WI38 (cell line): ENCODE measurements around the gene ASAH2.
"Not testable (repeated sequence)": the region's sequence is repeated elsewhere in the genome, so short reads cannot be mapped to it uniquely, and the experiment has no call there.

Experiments used
- H3K4me3 ChIP-seq: 2 replicates; pipeline ENCODE4 v1.5.1; 2011; ENCODE audit warnings: low read depth, mild to moderate bottlenecking, control low read depth, low read length
- TF ChIP-seq, protein P1 (sequence below): IDR thresholded peaks from 2 replicates; pipeline ENCODE4 v1.5.1; 2012; ENCODE audit warnings: low read depth, mild to moderate bottlenecking, control low read depth, low read length

The ASAH2 gene

GRCh38 chr10:50250096-50250854, 1.0 kb downstream of the ASAH2 start:
- TF ChIP-seq, protein P1, sequence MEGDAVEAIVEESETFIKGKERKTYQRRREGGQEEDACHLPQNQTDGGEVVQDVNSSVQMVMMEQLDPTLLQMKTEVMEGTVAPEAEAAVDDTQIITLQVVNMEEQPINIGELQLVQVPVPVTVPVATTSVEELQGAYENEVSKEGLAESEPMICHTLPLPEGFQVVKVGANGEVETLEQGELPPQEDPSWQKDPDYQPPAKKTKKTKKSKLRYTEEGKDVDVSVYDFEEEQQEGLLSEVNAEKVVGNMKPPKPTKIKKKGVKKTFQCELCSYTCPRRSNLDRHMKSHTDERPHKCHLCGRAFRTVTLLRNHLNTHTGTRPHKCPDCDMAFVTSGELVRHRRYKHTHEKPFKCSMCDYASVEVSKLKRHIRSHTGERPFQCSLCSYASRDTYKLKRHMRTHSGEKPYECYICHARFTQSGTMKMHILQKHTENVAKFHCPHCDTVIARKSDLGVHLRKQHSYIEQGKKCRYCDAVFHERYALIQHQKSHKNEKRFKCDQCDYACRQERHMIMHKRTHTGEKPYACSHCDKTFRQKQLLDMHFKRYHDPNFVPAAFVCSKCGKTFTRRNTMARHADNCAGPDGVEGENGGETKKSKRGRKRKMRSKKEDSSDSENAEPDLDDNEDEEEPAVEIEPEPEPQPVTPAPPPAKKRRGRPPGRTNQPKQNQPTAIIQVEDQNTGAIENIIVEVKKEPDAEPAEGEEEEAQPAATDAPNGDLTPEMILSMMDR, result no peak
- H3K4me3 ChIP-seq, result no peak overlapping the region

- no peak overlapping the region for H3K4me3 ChIP-seq
- TF ChIP-seq, protein P1, result no peak
These were observed 2.7 kb downstream of the ASAH2 start for GRCh38 chr10:50248598-50248997.

- no peak overlapping the region for H3K4me3 ChIP-seq
- TF ChIP-seq, protein P1, result no peak
These were observed 3.3 kb downstream of the ASAH2 start for GRCh38 chr10:50248062-50248461.

DNA sequence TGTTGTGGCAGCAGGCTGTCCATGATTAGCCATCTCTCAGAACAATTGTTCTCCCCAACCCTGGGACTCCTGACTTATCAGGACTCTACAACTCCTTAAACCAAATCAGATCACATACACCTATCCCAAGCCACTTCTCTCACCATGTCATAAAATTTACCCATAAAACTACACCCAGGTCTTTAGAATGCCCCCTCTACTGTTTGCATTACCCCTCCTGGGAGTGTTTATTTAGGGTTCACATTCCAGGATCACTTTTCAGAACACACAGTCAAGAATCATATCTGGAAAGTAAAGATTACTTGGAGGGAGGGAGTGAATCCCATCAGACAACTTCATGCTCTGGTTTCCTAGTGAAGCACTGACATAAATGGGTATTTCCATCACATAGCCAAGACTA, 7.1 kb downstream of the ASAH2 start:
- no peak overlapping the region for H3K4me3 ChIP-seq
- TF ChIP-seq, protein P1, result no peak

DNA sequence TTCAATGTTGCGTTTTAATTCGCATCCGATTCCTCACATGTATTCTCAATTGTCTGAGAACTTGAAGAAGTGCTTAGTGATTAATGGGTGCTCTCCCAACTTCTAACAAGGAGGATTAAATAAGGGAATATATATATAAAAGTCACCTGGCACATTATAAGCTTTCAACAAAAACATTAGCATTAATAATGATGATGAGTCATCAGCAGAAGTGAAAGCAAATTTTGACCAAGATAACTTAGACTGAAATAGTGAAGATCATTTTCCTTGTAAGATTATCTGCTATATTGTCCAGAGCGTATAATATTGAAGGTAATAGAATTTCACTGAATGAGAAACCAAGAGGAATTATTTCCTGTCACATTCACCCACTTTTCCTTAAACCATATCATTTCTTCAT, 8.5 kb downstream of the ASAH2 start:
- H3K4me3 ChIP-seq, result no peak overlapping the region
- TF ChIP-seq, protein P1, result no peak

DNA sequence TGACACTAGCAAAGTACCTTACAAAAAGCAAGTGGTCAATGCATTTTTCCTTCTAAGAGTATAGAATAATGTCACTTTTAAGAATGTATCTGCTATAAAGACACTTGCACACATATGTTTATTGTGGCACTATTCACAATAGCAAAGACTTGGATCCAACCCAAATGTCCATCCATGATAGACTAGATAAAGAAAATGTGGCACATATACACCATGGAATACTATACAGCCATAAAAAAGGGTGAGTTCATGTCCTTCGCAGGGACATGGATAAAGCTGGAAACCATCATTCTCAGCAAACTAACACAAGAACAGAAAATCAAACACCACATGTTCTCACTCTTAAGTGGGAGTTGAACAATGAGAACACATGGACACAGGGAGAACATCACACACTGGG, 9.8 kb downstream of the ASAH2 start:
- H3K4me3 ChIP-seq, result not testable (repeated sequence)

DNA sequence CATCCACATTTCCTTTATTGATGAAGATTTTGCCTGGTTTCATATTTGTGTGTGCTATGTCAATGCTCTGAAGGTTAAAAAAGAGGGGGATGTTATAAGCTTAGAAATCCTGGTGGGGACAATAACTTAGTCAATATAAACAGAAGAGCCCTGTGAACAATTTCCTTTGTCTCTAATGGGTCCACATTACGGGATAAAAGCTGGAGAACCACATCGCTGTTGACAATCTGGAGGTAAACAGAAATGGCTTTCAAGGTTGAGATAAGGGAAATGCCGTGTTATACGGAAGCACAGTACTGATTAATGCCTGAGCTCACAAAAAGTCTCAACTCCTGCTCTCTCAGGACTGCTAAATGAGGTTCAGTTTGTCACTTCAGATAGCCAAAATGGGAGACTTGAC, 16.8 kb downstream of the ASAH2 start:
- H3K4me3 ChIP-seq, result no peak overlapping the region
- TF ChIP-seq, protein P1, result no peak

DNA sequence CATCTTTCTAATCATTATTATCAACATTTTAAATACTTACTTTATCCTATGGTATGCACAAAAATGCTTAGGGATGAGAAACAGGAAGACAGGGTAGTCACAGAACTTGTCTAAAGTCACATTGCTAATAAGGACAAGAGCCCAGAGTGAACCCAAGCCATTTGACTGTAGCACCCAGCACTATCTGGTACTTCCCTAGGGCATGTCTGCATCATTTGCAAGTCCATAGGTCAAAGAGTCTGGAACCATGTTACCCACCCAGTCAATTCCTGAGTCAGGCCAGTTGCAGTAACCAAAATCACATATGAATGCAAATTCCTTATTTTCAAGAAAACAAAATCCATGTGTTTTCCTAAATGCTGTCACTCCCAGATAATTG, 19.1 kb downstream of the ASAH2 start:
- no peak overlapping the region for H3K4me3 ChIP-seq
- TF ChIP-seq, protein P1, result no peak
